Parathyroid adenoma (tissue), 2 donors: ENCODE measurements around the gene CREB3.
A peak's percentile ranks its signal among the peaks of the same experiment; 100 is the strongest.

Source experiments
- H2AFZ ChIP-seq: fragments of 300-600 bp; sonication (generic); one replicate; pipeline ENCODE4 v1.7.0; 2017; ENCODE audit warnings: antibody characterized with exemption, mild to moderate bottlenecking
- H3K27ac ChIP-seq: fragments of 300-600 bp; sonication (generic); one replicate; pipeline ENCODE4 v1.7.0; 2017
- H3K27me3 ChIP-seq: fragments of 300-600 bp; sonication (generic); one replicate; pipeline ENCODE4 v1.7.0; 2017; ENCODE audit warnings: low read length; ENCODE audit not compliant: control insufficient read depth, insufficient read depth
- H3K36me3 ChIP-seq: fragments of 300-600 bp; sonication (generic); one replicate; pipeline ENCODE4 v1.7.0; 2017; ENCODE audit warnings: low read length; ENCODE audit not compliant: control insufficient read depth, insufficient read depth
- H3K4me1 ChIP-seq: fragments of 300-600 bp; sonication (generic); one replicate; pipeline ENCODE4 v1.7.0; 2017; ENCODE audit warnings: control low read depth
- H3K4me2 ChIP-seq: fragments of 300-600 bp; sonication (generic); one replicate; pipeline ENCODE4 v1.7.0; 2017; ENCODE audit warnings: low read length
- H3K4me3 ChIP-seq: fragments of 300-600 bp; sonication (generic); one replicate; pipeline ENCODE4 v1.7.0; 2017; ENCODE audit warnings: low read depth, low read length
- H3K79me2 ChIP-seq: fragments of 300-600 bp; sonication (generic); one replicate; pipeline ENCODE4 v1.7.0; 2017; ENCODE audit warnings: control low read depth
- H3K9ac ChIP-seq: fragments of 300-600 bp; sonication (generic); one replicate; pipeline ENCODE4 v1.7.0; 2017; ENCODE audit warnings: mild to moderate bottlenecking
- H3K9me3 ChIP-seq: fragments of 300-600 bp; sonication (generic); one replicate; pipeline ENCODE4 v1.7.0; 2017; ENCODE audit warnings: low read length; ENCODE audit not compliant: control insufficient read depth
- TF ChIP-seq, protein P1 (sequence below): fragments of 300-600 bp; sonication (generic); IDR thresholded peaks from one replicate; pipeline ENCODE4 v1.7.0; 2017; ENCODE audit warnings: antibody characterized with exemption, mild to moderate bottlenecking
- donor health status: primary hyperparathyroidism.

The CREB3 gene

GRCh38 chr9:35691757-35692301 lies 40.6 kb upstream of the CREB3 start:
- no peak overlapping the region for H3K4me3 ChIP-seq
- no peaks in the 10 kb centered on the region for H3K27me3 ChIP-seq
- TF ChIP-seq, protein P1, sequence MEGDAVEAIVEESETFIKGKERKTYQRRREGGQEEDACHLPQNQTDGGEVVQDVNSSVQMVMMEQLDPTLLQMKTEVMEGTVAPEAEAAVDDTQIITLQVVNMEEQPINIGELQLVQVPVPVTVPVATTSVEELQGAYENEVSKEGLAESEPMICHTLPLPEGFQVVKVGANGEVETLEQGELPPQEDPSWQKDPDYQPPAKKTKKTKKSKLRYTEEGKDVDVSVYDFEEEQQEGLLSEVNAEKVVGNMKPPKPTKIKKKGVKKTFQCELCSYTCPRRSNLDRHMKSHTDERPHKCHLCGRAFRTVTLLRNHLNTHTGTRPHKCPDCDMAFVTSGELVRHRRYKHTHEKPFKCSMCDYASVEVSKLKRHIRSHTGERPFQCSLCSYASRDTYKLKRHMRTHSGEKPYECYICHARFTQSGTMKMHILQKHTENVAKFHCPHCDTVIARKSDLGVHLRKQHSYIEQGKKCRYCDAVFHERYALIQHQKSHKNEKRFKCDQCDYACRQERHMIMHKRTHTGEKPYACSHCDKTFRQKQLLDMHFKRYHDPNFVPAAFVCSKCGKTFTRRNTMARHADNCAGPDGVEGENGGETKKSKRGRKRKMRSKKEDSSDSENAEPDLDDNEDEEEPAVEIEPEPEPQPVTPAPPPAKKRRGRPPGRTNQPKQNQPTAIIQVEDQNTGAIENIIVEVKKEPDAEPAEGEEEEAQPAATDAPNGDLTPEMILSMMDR: no peak
- H2AFZ ChIP-seq: peak overlapping the region; percentile 94
- H3K27ac ChIP-seq: peak overlapping the region; percentile 69
- H3K9ac ChIP-seq: no peak overlapping the region
- H3K36me3 ChIP-seq: no peaks in the 10 kb centered on the region
- H3K79me2 ChIP-seq: no peaks in the 10 kb centered on the region
- peaks cover 9% of the 10 kb centered on the region for H3K4me1 ChIP-seq
- H3K4me2 ChIP-seq: no peak overlapping the region
- no peaks in the 10 kb centered on the region for H3K9me3 ChIP-seq

DNA sequence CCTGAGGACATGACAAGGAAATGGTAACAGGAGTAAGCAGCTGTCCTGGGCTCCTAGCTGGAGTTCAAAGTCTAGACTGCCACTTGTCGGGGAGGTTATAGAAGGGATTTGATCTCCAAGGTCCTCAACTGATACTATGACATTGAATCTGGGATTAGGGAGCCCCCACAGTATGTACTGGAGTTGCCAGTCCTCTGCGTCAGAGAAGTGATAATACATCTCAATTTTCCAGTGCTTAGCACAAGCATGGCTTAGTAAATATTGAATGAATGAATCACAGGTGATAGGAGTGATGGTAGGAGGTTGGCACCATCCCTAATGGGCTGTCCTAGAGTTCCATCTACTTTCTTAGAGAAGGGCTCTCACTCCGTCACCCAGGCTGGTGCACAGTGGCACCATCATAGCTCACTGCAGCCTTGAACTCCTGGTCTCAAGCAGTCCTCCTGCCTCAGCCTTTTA lies 36.5 kb upstream of the CREB3 start:
- H2AFZ ChIP-seq: no peak overlapping the region
- H3K4me3 ChIP-seq: no peak overlapping the region
- H3K9me3 ChIP-seq: no peaks in the 10 kb centered on the region
- no peak overlapping the region for H3K27ac ChIP-seq
- TF ChIP-seq, protein P1: no peak
- no peak overlapping the region for H3K9ac ChIP-seq
- H3K4me2 ChIP-seq: no peak overlapping the region
- H3K27me3 ChIP-seq: no peaks in the 10 kb centered on the region
- H3K79me2 ChIP-seq: no peaks in the 10 kb centered on the region
- H3K4me1 ChIP-seq: peaks cover 18% of the 10 kb centered on the region
- H3K36me3 ChIP-seq: no peaks in the 10 kb centered on the region

GRCh38 chr9:35696520-35697215 lies 35.8 kb upstream of the CREB3 start:
- Histone ChIP-seq H3K79me2 (no peaks in the 10 kb centered on the region), H3K4me1 (peaks cover 18% of the 10 kb centered on the region), H3K9ac (no peak overlapping the region), H3K4me2 (no peak overlapping the region), H3K27me3 (no peaks in the 10 kb centered on the region), H3K4me3 (no peak overlapping the region), H2AFZ (no peak overlapping the region), H3K9me3 (no peaks in the 10 kb centered on the region), H3K36me3 (no peaks in the 10 kb centered on the region), H3K27ac (peak overlapping the region; percentile 74)
- TF ChIP-seq, protein P1: peak; percentile 76

DNA sequence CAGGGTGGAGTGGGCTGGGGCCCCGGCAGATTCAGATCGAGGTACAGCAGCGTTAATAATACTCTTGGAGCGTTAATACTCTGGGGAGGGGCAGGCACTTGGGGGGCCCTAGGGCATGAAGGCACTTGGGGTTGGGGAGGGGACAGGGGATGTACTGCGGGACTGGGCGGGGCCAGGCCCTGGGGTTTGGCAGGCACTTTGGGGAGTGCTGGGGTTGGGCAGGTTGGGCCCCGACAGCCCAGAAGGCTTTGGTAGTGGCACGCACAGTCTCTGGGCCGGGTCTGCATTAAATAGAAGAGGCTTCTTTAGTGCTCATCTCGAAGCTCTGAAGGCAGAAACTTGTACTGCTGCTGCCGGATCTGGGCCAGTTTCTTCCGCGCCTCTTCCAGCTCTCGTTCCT lies 35.0 kb upstream of the CREB3 start:
- Histone ChIP-seq H3K27ac (peak overlapping the region; percentile 74), H3K9ac (no peak overlapping the region)

More for the DNA sequence above, 35.0 kb upstream of the CREB3 start:
- H3K4me2 ChIP-seq: no peak overlapping the region
- peaks cover 18% of the 10 kb centered on the region for H3K4me1 ChIP-seq
- TF ChIP-seq, protein P1: no peak
- H3K36me3 ChIP-seq: no peaks in the 10 kb centered on the region
- no peaks in the 10 kb centered on the region for H3K27me3 ChIP-seq
- no peak overlapping the region for H3K4me3 ChIP-seq
- no peaks in the 10 kb centered on the region for H3K79me2 ChIP-seq
- H3K9me3 ChIP-seq: no peaks in the 10 kb centered on the region
- no peak overlapping the region for H2AFZ ChIP-seq
